Thyroid gland (tissue), 4 donors: ENCODE data around the gene SMYD1.

ENCODE experiments used
- POLR2A ChIP-seq, 2 donors: fragments of 450-650 bp; IDR thresholded peaks; one replicate each; pipeline ENCODE4 v1.6.1; 2017; ENCODE audit warnings: antibody characterized with exemption in 2 of 2, mild to moderate bottlenecking in 2 of 2, moderate library complexity in 1 of 2
- TF ChIP-seq, protein P1 (sequence below), 6 experiments: fragments of 200-600 bp in 3 of 6; fragments of 450-650 bp in 3 of 6; sonication (generic) in 3 of 6; IDR thresholded peaks; one replicate each; pipeline ENCODE4 v1.5.1; 2016 to 2019; ENCODE audit warnings: antibody characterized with exemption in 6 of 6, mild to moderate bottlenecking in 2 of 6, inconsistent platforms in 1 of 6, moderate library complexity in 1 of 6

DNA sequence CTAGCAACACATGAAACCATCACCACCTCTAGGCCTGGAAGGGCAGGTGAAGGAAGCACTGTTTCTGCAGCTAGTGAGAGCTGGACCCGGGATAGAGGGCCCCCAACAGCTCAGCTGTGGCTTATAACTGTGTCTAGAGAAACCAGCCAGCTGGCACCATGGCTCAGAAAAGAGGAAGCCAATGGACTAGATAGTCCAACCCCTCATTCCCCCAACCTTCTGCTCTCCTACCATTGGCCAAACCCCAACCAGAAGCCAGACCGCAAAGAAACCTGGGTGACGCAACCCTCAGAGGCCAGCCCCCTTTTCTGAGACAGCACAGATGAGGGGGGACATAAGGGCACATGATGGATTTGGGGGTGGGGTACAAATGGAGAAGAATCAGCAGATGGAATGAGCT lies 24.3 kb downstream of the SMYD1 start:
- TF ChIP-seq, protein P1, sequence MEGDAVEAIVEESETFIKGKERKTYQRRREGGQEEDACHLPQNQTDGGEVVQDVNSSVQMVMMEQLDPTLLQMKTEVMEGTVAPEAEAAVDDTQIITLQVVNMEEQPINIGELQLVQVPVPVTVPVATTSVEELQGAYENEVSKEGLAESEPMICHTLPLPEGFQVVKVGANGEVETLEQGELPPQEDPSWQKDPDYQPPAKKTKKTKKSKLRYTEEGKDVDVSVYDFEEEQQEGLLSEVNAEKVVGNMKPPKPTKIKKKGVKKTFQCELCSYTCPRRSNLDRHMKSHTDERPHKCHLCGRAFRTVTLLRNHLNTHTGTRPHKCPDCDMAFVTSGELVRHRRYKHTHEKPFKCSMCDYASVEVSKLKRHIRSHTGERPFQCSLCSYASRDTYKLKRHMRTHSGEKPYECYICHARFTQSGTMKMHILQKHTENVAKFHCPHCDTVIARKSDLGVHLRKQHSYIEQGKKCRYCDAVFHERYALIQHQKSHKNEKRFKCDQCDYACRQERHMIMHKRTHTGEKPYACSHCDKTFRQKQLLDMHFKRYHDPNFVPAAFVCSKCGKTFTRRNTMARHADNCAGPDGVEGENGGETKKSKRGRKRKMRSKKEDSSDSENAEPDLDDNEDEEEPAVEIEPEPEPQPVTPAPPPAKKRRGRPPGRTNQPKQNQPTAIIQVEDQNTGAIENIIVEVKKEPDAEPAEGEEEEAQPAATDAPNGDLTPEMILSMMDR (IDR thresholded peaks at IDR 0.05): no peak
- no peak for TF ChIP-seq POLR2A (IDR thresholded peaks at IDR 0.05)
